GM13977 (cell line): ENCODE data around the gene IGF2R.
A peak's percentile ranks its signal among the peaks of the same experiment; 100 is the strongest.

ENCODE experiments used
- DNase-seq: peaks from one replicate; pipeline ENCODE4 v3.0.0; 2012; ENCODE audit warnings: low spot score
- CTCF ChIP-seq: IDR thresholded peaks from 2 replicates; pipeline ENCODE4 v1.5.1; 2012; ENCODE audit warnings: mild to moderate bottlenecking, control low read depth; ENCODE audit not compliant: insufficient read depth; ENCODE audit errors: extremely low read depth, missing control alignments
- in situ Hi-C: fragments of 300-500 bp; cut with MboI; formaldehyde crosslinking; loops from one replicate; pipeline ENCODE4 v1.12.0; 2022; ENCODE audit warnings: low sequenced_read_pairs, low pct_unique_long_range_greater_than_20kb, mixed read lengths, inconsistent platforms; ENCODE audit not compliant: unreplicated experiment

IGF2R gene

GRCh38 chr6:160063771-160064413 lies 95.0 kb downstream of the IGF2R start:
- TF ChIP-seq CTCF, result no peak
- in situ Hi-C loops, result no loop called here
- no peak for DNase-seq

GRCh38 chr6:160065200-160065599 lies 96.3 kb downstream of the IGF2R start:
- in situ Hi-C loops, result no loop called here
- TF ChIP-seq CTCF, result no peak
- no peak for DNase-seq

GRCh38 chr6:160067564-160067963 lies 98.7 kb downstream of the IGF2R start:
- no peak for DNase-seq
- in situ Hi-C loops, result no loop called here
- TF ChIP-seq CTCF, result no peak

- in situ Hi-C loops, result no loop called here
- DNase-seq, result no peak
- TF ChIP-seq CTCF, result no peak
These were observed 99.5 kb downstream of the IGF2R start for GRCh38 chr6:160068346-160068745.

- peak; percentile 58 for DNase-seq
- in situ Hi-C loops, result no loop called here
- TF ChIP-seq CTCF, result no peak
These were observed 100.2 kb downstream of the IGF2R start for GRCh38 chr6:160069050-160069454.

- in situ Hi-C loops, result no loop called here
These were observed 100.6 kb downstream of the IGF2R start for GRCh38 chr6:160069459-160069858.

More at GRCh38 chr6:160069459-160069858, 100.6 kb downstream of the IGF2R start:
- TF ChIP-seq CTCF, result no peak
- no peak for DNase-seq
